Psoas muscle (tissue), 8 donors: Measurements from ENCODE around the gene STUB1. TPM values are rescaled to one million over a fixed set of nuclear protein-coding genes. Genes with fewer than 3 reads are reported as not detected.

Source experiments
- ATAC-seq, 4 donors: fragments of 200-7000 bp; cut with Tn5 transposase; one replicate each; pipeline ENCODE4 v1.9.1; 2020; ENCODE audit warnings: moderate library complexity in 3 of 4, mild to moderate bottlenecking in 2 of 4
- DNase-seq, 2 donors: peaks; one replicate each; pipeline ENCODE4 v3.0.0-alpha.2; 2020
- H3K27ac ChIP-seq: fragments of 200-600 bp; one replicate; pipeline ENCODE4 v1.8.0; 2022
- H3K27me3 ChIP-seq, 3 donors: fragments of 200-600 bp in 1 of 3; one replicate each; pipeline versions ENCODE4 v1.6.1 to v1.8.0; 2013 to 2022; ENCODE audit warnings: low read length in 2 of 3, mild to moderate bottlenecking in 2 of 3, moderate library complexity in 1 of 3; ENCODE audit not compliant: insufficient read depth in 3 of 3
- H3K36me3 ChIP-seq, 2 donors: fragments of 200-600 bp in 1 of 2; one replicate each; pipeline versions ENCODE4 v1.6.1 to v1.8.0; 2013 to 2022; ENCODE audit warnings: low read depth in 1 of 2, mild to moderate bottlenecking in 1 of 2, moderate library complexity in 1 of 2; ENCODE audit not compliant: insufficient read depth in 1 of 2
- H3K4me1 ChIP-seq: fragments of 200-600 bp; one replicate; pipeline ENCODE4 v1.8.0; 2022
- H3K4me3 ChIP-seq: fragments of 200-600 bp; one replicate; pipeline ENCODE4 v1.8.0; 2022; ENCODE audit warnings: mild to moderate bottlenecking
- H3K9me3 ChIP-seq: fragments of 200-600 bp; one replicate; pipeline ENCODE4 v1.8.0; 2022
- CTCF ChIP-seq: fragments of 200-600 bp; IDR thresholded peaks from one replicate; pipeline ENCODE4 v1.8.0; 2022; ENCODE audit warnings: antibody characterized with exemption
- WGBS, 3 donors: extraction: QIAGEN DNeasy Blood & Tissue Kit; methylation state at CpG; one replicate each; pipeline versions ENCODE4 v1.1.6 to v1.1.7; 2013; 5-methylcytosine and 5-hydroxymethylcytosine counted together
- intact Hi-C, 2 donors: fragments of 100-400 bp; cut with DNase I; formaldehyde crosslinking; loops; one replicate each; pipeline versions ENCODE4 v1.11.0 to v1.14.2; 2022
- polyA plus RNA-seq, 3 donors: library from polyadenylated mRNA; stranded (reverse); fragments of 200-250 nt; gene quantifications; one replicate each; pipeline ENCODE4 v1.2.3, GENCODE V29; 2013
- total RNA-seq, 4 donors: library from RNA; stranded (reverse); fragmentation: NEBNext Ultra II Directional in 2 of 4; extraction: Animal tissue kit (Norgen Biotek cat#: 25700) in 2 of 4; gene quantifications; one replicate each; pipeline versions ENCODE4 v1.2.1 to v1.2.4, GENCODE V29; 2021 to 2023
- donor health status: healthy with polysubstance abuse.
- donor health status: DM: no; HTN: no; CAD: no; lungs with moderate emphysema.
- donor health status: Bipolar disorder and iron deficiency.
- donor health status: healthy.
- donor health status: DM: yes; HTN: yes; CAD: no.
- donor health status: DM: no; HTN: no; CAD: no.
- donor health status: DM: no; HTN: no; CAD: no.
- donor health status: DM: yes; HTN: yes; CAD: no.

The STUB1 gene
- total and polyA plus RNA-seq, 7 donors, result 108 to 150 (median 127) TPM

GRCh38 chr16:651844-652243 is 28.4 kb upstream of the STUB1 start:
- 84 to 90% (median 85%) methylated on average over 22 of the region's 22 CpGs for WGBS, 3 donors
- H3K4me3 ChIP-seq, result no peak overlapping the region
- H3K36me3 ChIP-seq, result peaks cover 0 to 6% of the 10 kb centered on the region in 2 donors
- no peaks in the 10 kb centered on the region for H3K27me3 ChIP-seq
- peaks cover 24% of the 10 kb centered on the region for H3K4me1 ChIP-seq
- intact Hi-C loops, result no loop called here
- TF ChIP-seq CTCF, result no peak
- ATAC-seq (no peak), DNase-seq (no peak)
- no peaks in the 10 kb centered on the region for H3K9me3 ChIP-seq
- no peak overlapping the region for H3K27ac ChIP-seq

- ATAC-seq (no peak), DNase-seq (no peak)
- H3K4me3 ChIP-seq, result no peak overlapping the region
- 83 to 91% (median 84%) methylated on average over 23 to 28 of the region's 28 CpGs for WGBS, 3 donors
- peaks cover 0 to 6% of the 10 kb centered on the region in 2 donors for H3K36me3 ChIP-seq
- H3K4me1 ChIP-seq, result peaks cover 16% of the 10 kb centered on the region
- no peak for TF ChIP-seq CTCF
- H3K9me3 ChIP-seq, result no peaks in the 10 kb centered on the region
- no peak overlapping the region for H3K27ac ChIP-seq
- intact Hi-C loops, result no loop called here
- H3K27me3 ChIP-seq, result no peaks in the 10 kb centered on the region
Measured at GRCh38 chr16:652454-653305, 27.5 kb upstream of the STUB1 start.

- 79 to 89% (median 86%) methylated on average over 11 to 12 of the region's 12 CpGs for WGBS, 3 donors
Measured at GRCh38 chr16:654034-654433, 26.2 kb upstream of the STUB1 start.

GRCh38 chr16:657487-657886 is 22.7 kb upstream of the STUB1 start:
- intact Hi-C loops, result no loop called here
- H3K4me3 ChIP-seq, result no peak overlapping the region
- DNase-seq, result no peak

More at GRCh38 chr16:654034-654433, 26.2 kb upstream of the STUB1 start:
- peaks cover 0 to 6% of the 10 kb centered on the region in 2 donors for H3K36me3 ChIP-seq
- TF ChIP-seq CTCF, result no peak
- ATAC-seq, result no peak
- peaks cover 5% of the 10 kb centered on the region for H3K4me1 ChIP-seq
- intact Hi-C loops, result no loop called here
- H3K27ac ChIP-seq, result no peak overlapping the region
- no peak for DNase-seq
- H3K27me3 ChIP-seq, result no peaks in the 10 kb centered on the region
- no peaks in the 10 kb centered on the region for H3K9me3 ChIP-seq
- no peak overlapping the region for H3K4me3 ChIP-seq

More at GRCh38 chr16:657487-657886, 22.7 kb upstream of the STUB1 start:
- TF ChIP-seq CTCF, result no peak
- Histone ChIP-seq H3K27ac (no peak overlapping the region), H3K36me3 (peaks cover 0 to 6% of the 10 kb centered on the region in 2 donors), H3K27me3 (no peaks in the 10 kb centered on the region), H3K4me1 (peaks cover 11% of the 10 kb centered on the region), H3K9me3 (no peaks in the 10 kb centered on the region)
- no peak for ATAC-seq
- 93 to 95% (median 95%) methylated on average over 22 of the region's 22 CpGs for WGBS, 3 donors
